DMS153 (cell line): Measurements from ENCODE around the gene ZBED3.

ENCODE experiments used
- DNase-seq: peaks from one replicate; lab custom pipeline; 2025; lab: John Stamatoyannopoulos, UW

The ZBED3 gene

DNA sequence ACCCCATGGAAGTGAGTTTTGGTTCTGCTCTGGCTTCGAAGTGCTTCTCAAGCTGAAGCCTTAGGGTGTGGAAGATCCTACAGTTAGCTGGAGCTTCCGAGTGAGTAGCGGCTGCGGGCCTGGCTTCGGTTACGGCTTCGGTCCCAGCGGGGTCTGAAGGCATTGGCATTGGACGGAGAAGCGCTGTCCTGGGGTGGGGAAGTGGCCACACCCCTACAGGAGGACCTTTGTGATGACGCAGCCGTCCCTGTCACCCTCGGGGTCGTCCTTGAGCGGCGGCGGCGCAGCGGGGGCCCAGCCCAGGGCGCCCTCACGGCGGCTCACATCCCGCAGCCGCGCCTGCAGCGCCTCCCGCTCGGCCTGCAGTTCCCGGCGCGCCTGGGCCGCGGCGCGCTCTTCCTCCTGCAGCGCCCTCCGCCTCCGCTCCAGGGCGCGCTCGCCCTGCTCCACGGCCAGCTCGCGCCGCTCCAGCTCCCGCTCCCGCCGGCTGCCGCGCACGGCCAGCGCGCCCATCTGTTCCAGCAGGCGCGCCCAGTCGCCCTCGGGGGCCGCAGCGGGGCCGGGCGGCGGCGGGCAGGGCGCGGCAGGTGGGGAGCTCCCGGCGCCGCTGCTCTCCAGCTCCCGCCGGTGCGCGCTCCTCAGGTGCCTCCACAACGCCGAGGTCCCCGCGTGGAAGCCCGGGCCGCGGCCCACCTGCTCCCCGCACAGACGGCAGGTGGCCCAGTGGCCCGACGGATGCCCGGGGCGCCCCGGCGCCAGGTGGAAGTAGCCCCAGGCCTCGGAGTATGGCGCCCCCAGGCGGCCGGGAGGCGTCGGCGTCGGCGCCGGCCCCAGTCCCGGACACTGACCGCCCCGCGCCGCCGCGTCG lies 9.9 kb downstream of the ZBED3 start:
- no peak for DNase-seq

- DNase-seq = no peak
Observed at GRCh38 chr5:77074745-77075144, 12.3 kb downstream of the ZBED3 start.

- no peak for DNase-seq
Observed at GRCh38 chr5:77073667-77074066, 13.4 kb downstream of the ZBED3 start.

- no peak for DNase-seq
Observed at GRCh38 chr5:77066823-77067442, 20.2 kb downstream of the ZBED3 start.

DNA sequence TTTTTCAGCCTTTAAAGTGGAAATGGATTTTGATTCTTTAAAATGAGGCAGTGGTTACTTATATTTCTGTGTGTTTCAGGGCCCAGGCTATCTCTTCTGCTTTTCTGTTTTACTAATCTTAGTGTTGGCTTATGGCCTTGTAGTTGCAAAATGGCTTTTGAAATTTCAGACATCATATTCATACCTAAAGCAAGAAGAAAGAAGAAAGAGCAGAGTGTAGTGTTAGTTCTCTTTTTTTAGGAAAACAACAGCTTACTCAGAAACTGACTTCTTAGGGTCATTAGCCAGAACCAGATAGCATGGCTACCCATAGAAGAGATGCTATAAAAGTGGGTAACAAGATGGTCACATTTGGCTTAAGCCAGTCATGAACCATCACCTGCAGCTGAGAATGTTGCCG lies 20.9 kb downstream of the ZBED3 start:
- DNase-seq = no peak

GRCh38 chr5:77065256-77065655 lies 21.8 kb downstream of the ZBED3 start:
- DNase-seq = no peak

- DNase-seq = no peak
Observed at GRCh38 chr5:77064040-77064439, 23.0 kb downstream of the ZBED3 start.

GRCh38 chr5:77046416-77047073 lies 40.5 kb downstream of the ZBED3 start:
- DNase-seq = no peak

DNA sequence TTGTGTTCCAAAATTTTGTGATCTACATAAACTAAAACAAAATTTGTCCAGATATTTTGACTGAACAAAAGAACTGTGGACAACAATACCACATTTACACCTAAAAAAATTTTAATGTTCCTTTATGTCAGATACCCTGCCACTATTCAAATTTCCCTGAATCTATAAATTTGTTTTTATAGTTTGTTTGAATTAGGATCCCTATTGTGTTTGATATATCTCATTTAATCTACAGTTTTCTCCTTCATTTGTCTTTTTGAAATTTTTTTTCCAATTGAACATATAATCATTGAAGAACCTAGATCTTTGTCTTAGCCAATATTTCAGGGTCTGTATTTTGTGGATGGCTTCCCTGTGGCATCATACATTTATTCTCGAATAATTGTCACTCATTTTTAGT lies 51.1 kb downstream of the ZBED3 start:
- no peak for DNase-seq

DNA sequence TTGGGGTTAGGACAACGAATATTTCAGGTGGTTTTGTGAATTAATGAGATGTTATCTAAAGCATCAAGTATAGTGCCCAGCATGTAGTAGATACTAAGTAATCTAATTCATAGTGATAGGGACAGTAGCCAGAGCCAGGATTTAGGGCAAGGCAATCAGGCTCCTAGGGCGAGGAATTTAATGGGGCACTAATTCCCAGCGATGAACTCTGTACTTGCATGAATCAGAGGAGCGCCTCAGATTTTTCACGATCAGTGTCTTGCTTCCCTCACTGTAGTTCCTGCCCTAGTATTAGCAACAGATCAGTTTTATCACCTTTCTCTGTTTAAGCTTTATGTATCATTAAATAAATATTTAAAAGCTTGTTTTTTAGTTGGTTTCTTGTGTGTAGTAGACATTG lies 53.7 kb downstream of the ZBED3 start:
- no peak for DNase-seq

DNA sequence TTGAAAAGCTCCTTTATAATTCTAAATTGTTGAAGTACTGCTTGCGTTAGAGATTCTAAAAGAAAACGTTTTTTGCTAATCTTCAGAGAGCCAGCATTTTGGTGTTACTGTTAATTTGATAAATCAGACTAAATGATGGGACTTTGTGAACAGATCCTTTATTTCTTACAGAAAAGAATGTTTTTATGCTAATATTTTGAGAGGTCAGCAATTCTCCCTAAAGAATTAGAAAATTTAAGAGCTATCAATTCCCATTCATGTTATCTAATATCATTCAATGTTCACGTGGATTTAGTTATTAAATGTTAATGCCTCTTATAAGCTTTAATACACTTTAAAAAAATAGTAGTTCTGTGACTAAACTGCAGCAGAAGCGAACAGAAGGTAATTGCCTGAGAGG lies 54.5 kb downstream of the ZBED3 start:
- no peak for DNase-seq

- no peak for DNase-seq
Observed at GRCh38 chr5:77031891-77032290, 55.2 kb downstream of the ZBED3 start.

- DNase-seq = peak; percentile 80
Observed at GRCh38 chr5:77030097-77031071, 56.7 kb downstream of the ZBED3 start, which contains the start of gene AGGF1. TSS of gene AGGF1 (plus strand) at chr5:77030404. CDS start at chr5:77030767, 363 bp downstream.

- no peak for DNase-seq
Observed at GRCh38 chr5:77029376-77029885, 57.7 kb downstream of the ZBED3 start.

DNA sequence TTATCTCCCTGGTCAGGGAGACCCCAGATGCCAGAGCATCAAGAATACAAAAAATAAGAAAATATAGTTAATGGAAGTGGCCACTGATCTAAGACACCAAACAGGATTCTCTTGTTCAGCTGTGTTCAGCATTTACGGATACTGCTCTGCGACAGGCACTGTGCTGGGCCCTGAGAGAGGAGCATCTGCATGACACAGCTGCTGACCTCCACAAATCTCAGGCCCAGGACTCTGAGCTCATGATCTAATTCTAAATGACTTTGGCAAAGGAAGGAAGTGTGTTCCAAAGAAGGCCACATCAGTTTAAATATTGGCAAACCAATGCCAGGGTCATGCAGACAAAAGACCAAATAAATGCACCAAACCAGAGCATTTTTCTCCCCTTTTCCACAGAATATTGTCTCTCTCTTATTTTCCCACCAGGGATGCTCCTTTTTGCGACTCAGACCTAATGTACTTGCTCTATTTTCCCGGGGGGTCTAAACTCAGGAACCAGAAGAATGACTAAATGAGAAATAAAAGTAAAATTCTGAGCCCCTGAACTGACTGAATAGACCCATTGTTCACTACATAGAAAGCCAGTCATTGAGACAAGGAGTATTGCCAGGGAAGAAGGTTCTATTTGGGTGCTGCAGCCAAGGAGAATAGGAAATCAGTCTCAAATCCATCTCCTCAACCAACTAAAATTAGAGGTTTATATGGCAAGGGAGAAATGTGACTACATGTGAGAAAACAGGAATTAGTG lies 58.3 kb downstream of the ZBED3 start:
- no peak for DNase-seq

DNA sequence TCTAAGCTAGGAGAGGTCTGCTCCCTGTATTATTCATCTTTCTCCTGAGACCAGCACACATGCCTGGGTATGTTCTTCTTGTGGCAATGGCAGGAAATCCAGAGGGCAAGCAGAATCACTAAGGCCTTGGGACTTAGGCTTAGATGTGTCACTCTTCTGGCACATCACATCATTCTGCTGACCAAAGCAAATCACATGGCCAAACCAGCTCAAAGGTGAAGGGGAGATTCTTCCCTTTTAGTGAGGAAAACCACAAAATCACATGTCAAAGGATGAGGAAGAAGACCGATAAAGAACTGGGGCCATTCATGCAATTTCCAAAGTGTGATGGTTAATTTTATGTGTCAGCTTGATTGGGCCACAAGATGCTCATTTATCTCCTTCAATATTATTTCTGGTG lies 62.6 kb downstream of the ZBED3 start:
- DNase-seq = no peak

- no peak for DNase-seq
Observed at GRCh38 chr5:77022511-77023417, 64.3 kb downstream of the ZBED3 start.
